ENCODE data around the gene MAGEA11. TPM values are rescaled to one million over a fixed set of nuclear protein-coding genes. Genes with fewer than 3 reads are reported as not detected.

MAGEA11 gene, protein sequence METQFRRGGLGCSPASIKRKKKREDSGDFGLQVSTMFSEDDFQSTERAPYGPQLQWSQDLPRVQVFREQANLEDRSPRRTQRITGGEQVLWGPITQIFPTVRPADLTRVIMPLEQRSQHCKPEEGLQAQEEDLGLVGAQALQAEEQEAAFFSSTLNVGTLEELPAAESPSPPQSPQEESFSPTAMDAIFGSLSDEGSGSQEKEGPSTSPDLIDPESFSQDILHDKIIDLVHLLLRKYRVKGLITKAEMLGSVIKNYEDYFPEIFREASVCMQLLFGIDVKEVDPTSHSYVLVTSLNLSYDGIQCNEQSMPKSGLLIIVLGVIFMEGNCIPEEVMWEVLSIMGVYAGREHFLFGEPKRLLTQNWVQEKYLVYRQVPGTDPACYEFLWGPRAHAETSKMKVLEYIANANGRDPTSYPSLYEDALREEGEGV
- total RNA-seq = not detected in 2 replicates

DNA sequence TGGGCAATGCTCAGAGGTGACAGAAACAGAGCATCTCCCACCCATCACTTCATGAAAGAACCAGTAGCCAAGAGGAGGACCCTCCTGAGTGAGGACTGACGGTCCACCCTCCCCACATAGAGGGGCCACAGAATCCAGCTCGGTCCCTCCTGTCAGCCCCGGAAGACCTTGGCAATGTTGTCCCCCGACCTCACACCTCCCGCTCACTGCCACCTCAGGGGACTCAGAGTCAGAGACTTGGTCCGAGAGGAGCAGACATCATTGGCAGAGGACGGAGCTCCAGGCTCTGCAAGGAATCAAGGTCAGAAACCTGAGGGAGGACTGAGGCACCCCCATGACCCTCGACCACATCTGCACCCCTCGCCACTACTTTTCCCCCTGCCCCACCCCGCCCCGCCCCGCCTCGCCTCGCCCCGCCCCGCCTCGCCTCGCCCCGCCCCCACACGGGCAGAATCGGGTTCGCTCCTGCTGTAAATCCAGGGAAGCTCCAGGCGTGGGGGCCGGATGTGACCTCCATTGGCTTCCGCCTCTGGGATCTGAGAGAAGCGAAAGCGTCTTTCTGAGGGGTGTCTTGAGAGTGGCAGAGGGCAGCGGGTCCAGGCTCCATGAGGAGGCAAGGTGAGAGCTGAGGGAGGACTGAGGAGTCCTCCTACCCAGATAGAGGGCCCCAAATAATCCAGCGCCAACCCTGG lies at the start of gene MAGEA11:
TSS of gene MAGEA11 (plus strand) at position 516 of the 692 bp plus-strand sequence. CDS start 1,100 bp downstream, outside the sequence.

Small RNA genes within 50 kb of the gene (small RNA-seq; reads per million reads assigned to genes)
- gene AC244098.1 (not detected), gene AC244098.2 (not detected), gene AC244098.3 (not detected)

Other genes with a start within 250 kb of the MAGEA11 start
- gene IDS, start 206.8 kb upstream of the MAGEA11 start, total RNA-seq = 45.4 and 51.2 TPM in 2 replicates
- gene EOLA1, start 171.0 kb upstream of the MAGEA11 start, total RNA-seq = 12.9 and 14.0 TPM in 2 replicates
- gene HSFX3, start 162.1 kb upstream of the MAGEA11 start, total RNA-seq = not detected in 2 replicates
- gene MAGEA9B, start 124.6 kb upstream of the MAGEA11 start, total RNA-seq = not detected in 2 replicates
- gene HSFX2, start 116.7 kb upstream of the MAGEA11 start, total RNA-seq = not detected in 2 replicates
- 17.6 and 18.4 TPM in 2 replicates for gene TMEM185A, start 80.3 kb upstream of the MAGEA11 start, total RNA-seq
- 0.33 and 0.67 TPM in 2 replicates for gene HSFX1, start 62.0 kb downstream of the MAGEA11 start, total RNA-seq
- not detected in 2 replicates for gene MAGEA9, start 69.9 kb downstream of the MAGEA11 start, total RNA-seq
- not detected in 2 replicates for gene MAGEA8, start 169.1 kb downstream of the MAGEA11 start, total RNA-seq
- not detected in 2 replicates for gene HSFX4, start 217.5 kb downstream of the MAGEA11 start, total RNA-seq
- gene EOLA2, start 226.4 kb downstream of the MAGEA11 start, total RNA-seq = 18.0 and 21.6 TPM in 2 replicates